Effector memory CD4-positive, alpha-beta T cell (primary cell): ENCODE data around the gene SLC9B2.

Source experiments
- DNase-seq, 3 donors: peaks; one replicate each; pipeline ENCODE4 v3.0.0-alpha.2; 2020
- H3K27ac ChIP-seq: 2 replicates; pipeline ENCODE4 v1.7.0; 2013; ENCODE audit warnings: mild to moderate bottlenecking, low read length, moderate library complexity; ENCODE audit not compliant: insufficient read depth, poor library complexity, severe bottlenecking
- H3K27me3 ChIP-seq: replicated peaks from 2 replicates; pipeline ENCODE4 v1.7.0; 2013; ENCODE audit warnings: mild to moderate bottlenecking, low read length; ENCODE audit not compliant: insufficient read depth, control insufficient read depth, poor library complexity, severe bottlenecking
- H3K36me3 ChIP-seq: 2 replicates; pipeline ENCODE4 v1.7.0; 2013; ENCODE audit warnings: mild to moderate bottlenecking, low read length, moderate library complexity; ENCODE audit not compliant: control insufficient read depth, insufficient read depth
- H3K4me1 ChIP-seq: 2 replicates; pipeline ENCODE4 v1.7.0; 2013; ENCODE audit warnings: low read length, mild to moderate bottlenecking; ENCODE audit not compliant: control insufficient read depth, insufficient read depth, poor library complexity, severe bottlenecking
- H3K4me3 ChIP-seq: 2 replicates; pipeline ENCODE4 v1.7.0; 2013; ENCODE audit warnings: low read length, low read depth, mild to moderate bottlenecking; ENCODE audit not compliant: insufficient read depth, poor library complexity, severe bottlenecking
- H3K9me3 ChIP-seq: 2 replicates; pipeline ENCODE4 v1.7.0; 2013; ENCODE audit warnings: mild to moderate bottlenecking, low read length, moderate library complexity; ENCODE audit not compliant: control insufficient read depth
- total RNA-seq, 3 donors: gene quantifications; one replicate each; lab custom pipeline; 2026; lab: John Stamatoyannopoulos, UW

Gene SLC9B2, protein sequence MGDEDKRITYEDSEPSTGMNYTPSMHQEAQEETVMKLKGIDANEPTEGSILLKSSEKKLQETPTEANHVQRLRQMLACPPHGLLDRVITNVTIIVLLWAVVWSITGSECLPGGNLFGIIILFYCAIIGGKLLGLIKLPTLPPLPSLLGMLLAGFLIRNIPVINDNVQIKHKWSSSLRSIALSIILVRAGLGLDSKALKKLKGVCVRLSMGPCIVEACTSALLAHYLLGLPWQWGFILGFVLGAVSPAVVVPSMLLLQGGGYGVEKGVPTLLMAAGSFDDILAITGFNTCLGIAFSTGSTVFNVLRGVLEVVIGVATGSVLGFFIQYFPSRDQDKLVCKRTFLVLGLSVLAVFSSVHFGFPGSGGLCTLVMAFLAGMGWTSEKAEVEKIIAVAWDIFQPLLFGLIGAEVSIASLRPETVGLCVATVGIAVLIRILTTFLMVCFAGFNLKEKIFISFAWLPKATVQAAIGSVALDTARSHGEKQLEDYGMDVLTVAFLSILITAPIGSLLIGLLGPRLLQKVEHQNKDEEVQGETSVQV
- 11.6 to 17.2 (median 15.9) reads per million in 3 donors for total RNA-seq

DNA sequence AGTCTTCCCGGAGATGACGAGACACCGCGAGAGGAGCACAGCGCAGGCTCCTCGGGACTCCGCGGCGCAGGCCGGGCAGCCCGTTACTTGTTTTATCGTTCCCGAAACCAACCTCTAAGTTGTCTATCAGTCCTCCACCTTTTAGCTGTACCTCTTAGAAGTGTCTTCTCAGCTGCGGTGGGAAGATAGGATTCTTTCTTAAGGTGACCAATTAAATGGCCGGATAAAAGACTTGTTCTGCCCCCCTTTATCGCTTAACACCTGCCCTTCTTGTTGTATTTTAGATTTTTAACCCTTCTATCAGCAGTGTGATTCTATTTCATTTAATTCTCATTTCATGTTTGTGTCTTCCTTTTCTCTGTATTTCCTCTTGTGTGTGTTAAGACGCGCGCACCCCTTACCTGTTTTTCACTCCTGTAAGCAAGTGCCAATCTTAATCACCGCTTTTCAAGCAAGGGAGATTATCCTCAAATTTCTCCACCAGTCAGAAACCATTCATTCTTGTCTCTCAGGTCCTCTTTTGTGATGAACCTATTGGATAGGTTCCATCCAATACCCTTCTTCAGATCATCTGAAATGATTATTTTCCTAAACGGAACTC, at the start of gene SLC9B2:
Gene SLC9B2 (minus strand): TSS at position 15 of the 601 bp plus-strand sequence. CDS start 9,211 bp downstream, outside the sequence.
- H3K36me3 ChIP-seq: no peaks in the 10 kb centered on the region
- no peaks in the 10 kb centered on the region for H3K9me3 ChIP-seq
- no peaks in the 10 kb centered on the region for H3K27me3 ChIP-seq
- H3K4me1 ChIP-seq: peaks cover 15% of the 10 kb centered on the region
- DNase-seq: no peak
- peak within 1 kb of the TSS; percentile 77 for H3K27ac ChIP-seq
- H3K4me3 ChIP-seq: peak within 1 kb of the TSS; percentile 71

DNA sequence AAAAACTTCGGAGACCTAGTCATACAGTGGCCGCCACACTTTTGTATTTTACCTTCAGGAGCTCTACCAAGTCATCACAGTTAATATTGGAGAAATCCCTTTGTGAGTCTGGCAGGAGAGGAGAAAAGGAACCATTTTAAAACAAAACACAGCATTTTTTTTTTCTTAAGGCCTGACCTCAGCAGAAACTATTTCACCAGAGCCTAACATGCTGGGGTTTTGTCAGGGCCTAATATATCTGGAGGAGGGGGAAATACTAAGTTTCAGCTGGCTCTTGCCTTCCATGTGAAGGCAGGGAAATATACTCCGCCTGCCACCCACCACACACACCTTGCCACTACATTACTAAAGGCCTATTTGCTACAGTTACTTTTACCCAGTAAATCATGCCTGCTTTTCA, 49.6 kb upstream of the SLC9B2 start:
- no peak for DNase-seq
- H3K4me3 ChIP-seq: no peak overlapping the region
- H3K27me3 ChIP-seq: no peaks in the 10 kb centered on the region
- no peak overlapping the region for H3K27ac ChIP-seq
- H3K36me3 ChIP-seq: no peaks in the 10 kb centered on the region
- no peaks in the 10 kb centered on the region for H3K4me1 ChIP-seq
- H3K9me3 ChIP-seq: no peaks in the 10 kb centered on the region

DNA sequence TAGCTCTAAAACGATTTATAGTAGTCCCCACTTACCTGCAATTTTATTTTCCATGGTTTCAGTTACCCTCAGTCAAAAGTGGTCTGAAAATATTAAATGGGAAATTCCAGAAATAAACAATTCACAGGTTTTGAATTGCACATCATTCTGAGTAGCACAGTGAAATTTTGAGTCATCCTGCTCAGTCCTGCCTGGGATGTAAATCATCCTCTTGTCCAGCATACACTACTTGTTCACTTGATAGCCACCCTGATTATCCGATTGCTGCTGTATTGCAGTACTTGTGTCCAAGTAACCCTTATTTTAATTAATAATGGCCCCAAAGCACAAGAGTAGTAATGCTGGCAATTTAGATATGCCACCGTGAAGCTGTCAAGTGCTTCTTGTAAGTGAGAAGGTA, 46.6 kb upstream of the SLC9B2 start:
- Histone ChIP-seq H3K36me3 (no peaks in the 10 kb centered on the region), H3K9me3 (no peaks in the 10 kb centered on the region), H3K27ac (no peak overlapping the region), H3K4me3 (no peak overlapping the region), H3K4me1 (no peaks in the 10 kb centered on the region), H3K27me3 (no peaks in the 10 kb centered on the region)
- DNase-seq: no peak

DNA sequence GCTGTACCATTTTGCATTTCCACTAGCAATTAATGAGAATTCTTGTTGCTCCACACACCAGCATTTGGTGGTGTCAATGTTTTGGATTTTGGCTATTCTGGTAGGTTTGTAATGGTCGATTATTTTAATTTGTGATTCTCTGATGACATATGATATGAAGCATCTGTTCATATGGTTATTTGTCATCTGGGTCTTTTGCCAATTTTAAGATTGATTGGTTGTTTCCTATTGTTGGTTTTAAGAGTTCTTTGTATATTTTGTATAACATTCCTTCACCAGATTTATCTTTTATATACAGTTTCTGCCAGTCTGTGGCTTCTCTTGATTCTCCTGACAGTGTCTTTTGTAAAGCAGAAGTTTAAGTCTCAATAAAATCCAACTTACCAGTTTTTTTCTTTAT, 41.6 kb upstream of the SLC9B2 start:
- H3K27ac ChIP-seq: no peak overlapping the region
- no peak overlapping the region for H3K4me3 ChIP-seq
- no peaks in the 10 kb centered on the region for H3K36me3 ChIP-seq
- H3K4me1 ChIP-seq: no peaks in the 10 kb centered on the region
- DNase-seq: no peak
- H3K9me3 ChIP-seq: no peaks in the 10 kb centered on the region
- H3K27me3 ChIP-seq: no peaks in the 10 kb centered on the region

DNA sequence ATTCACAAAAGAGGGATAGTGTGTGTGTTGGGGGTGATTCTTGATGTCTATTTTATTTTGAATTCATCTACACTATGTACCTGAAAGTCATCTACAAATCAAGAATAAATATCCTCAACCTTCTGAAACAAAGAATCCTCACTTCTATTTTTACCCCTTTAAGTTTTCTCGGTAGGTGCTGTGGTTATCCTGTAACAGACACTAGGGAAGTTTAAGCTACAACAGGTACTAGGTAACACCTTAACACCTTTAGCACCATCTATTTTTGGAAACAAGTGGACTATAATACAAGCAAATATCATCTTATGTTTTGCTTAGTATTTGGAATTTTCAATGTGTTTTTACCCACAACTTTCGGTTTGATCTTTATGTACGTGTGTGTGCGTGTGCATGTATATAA, 35.0 kb upstream of the SLC9B2 start:
- no peaks in the 10 kb centered on the region for H3K4me1 ChIP-seq
- no peak for DNase-seq
- H3K4me3 ChIP-seq: no peak overlapping the region
- no peaks in the 10 kb centered on the region for H3K9me3 ChIP-seq
- H3K27ac ChIP-seq: no peak overlapping the region
- H3K36me3 ChIP-seq: no peaks in the 10 kb centered on the region
- no peaks in the 10 kb centered on the region for H3K27me3 ChIP-seq

DNA sequence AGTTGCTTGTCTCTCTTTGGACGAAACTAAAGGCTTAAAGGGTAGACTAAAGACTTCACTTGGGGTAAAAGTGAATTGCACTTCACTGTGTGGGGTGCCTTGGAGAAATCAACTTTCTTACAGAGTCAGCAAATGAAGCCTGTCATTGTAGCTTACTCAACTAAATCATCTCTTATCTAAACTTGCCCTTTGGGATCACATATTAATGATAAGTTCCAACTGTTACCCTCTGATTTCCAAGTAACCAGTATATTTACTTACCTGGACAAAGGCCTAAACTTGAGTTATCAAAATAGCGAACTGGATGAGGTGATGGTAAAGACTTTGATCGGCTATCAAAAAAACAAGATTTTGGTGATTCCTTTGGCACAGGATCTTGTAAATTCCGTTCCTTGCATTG, 32.0 kb upstream of the SLC9B2 start:
- H3K4me3 ChIP-seq: no peak overlapping the region
- no peaks in the 10 kb centered on the region for H3K9me3 ChIP-seq
- H3K36me3 ChIP-seq: no peaks in the 10 kb centered on the region

DNA sequence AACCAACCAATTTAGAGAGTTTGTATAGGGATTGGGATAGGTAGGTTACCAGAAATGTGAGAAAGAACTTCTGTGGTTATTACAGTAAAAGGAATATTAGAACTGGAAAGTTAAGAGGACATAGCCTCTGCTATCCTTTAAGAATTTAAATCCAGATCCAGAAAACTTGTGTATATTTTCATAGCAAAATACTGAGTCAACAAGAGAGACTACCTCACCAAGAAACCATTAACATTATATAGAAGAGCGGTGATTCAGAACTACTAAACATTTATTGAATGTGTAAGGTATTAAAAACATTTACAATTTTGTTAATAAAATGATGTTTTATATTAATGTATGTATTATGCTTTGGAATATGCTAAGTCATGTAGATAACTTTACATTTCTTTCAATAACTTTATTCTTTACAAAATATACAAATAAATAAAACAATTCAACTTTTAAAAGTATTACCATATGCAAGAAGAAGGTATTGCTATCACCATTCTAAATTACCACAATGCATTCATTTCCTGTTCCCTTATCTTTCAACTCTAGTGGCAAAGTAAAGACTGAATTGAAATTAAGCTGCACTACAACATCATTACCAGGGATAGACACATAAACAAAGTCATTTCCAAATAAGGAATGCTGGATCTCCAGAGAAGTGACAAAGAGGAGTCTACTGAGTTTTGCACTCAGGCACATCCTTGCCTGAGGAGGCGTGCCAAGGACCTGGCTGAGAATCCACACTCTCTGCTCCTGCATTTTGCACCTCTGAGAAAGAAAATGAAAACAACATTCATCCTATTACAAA, 29.2 kb upstream of the SLC9B2 start:
- Histone ChIP-seq H3K27me3 (no peaks in the 10 kb centered on the region), H3K27ac (no peak overlapping the region), H3K4me3 (no peak overlapping the region), H3K9me3 (no peaks in the 10 kb centered on the region), H3K4me1 (no peaks in the 10 kb centered on the region), H3K36me3 (no peaks in the 10 kb centered on the region)
- no peak for DNase-seq

More for the DNA sequence above, 32.0 kb upstream of the SLC9B2 start:
- Histone ChIP-seq H3K27me3 (no peaks in the 10 kb centered on the region), H3K4me1 (no peaks in the 10 kb centered on the region), H3K27ac (no peak overlapping the region)
- DNase-seq: no peak

DNA sequence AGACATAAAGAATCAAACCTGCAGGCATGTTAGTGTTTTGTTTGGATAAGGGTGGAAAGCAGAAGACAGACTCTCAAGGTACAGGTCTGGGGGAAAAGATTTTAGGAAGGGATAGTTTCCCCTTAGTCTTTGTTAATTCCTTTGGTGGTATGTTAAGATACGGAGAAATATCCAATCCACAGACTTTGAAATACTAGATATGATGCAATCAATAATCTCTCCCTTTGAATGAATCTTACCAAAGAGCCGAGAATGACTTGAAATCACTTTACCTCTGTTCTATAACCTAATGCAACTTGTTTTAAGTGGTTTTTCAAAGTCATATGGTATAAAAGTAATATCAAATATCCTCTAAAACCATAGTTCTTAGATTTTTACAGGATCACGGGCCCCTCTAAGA, 28.3 kb upstream of the SLC9B2 start:
- Histone ChIP-seq H3K27me3 (no peaks in the 10 kb centered on the region), H3K27ac (no peak overlapping the region), H3K36me3 (no peaks in the 10 kb centered on the region), H3K9me3 (no peaks in the 10 kb centered on the region), H3K4me1 (no peaks in the 10 kb centered on the region), H3K4me3 (no peak overlapping the region)
- no peak for DNase-seq

DNA sequence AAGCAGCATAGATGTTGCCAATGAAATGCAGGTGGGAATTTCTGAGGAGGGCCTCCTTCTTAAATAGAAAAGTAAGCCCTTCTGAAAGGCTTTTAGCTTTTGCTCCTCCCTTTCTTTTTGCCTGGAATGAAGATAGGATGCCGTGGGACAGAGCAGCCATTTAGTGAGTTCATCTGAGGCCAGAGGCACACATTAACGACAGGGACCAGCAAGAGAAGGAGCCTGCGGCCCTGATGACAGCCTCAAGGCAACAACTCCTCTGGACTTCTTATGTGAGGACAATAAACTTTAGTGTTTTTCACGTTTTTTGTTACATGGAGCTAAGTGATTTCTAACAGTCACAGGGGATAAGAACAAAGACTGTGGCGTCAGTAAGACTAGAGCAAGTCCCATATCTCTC, 24.1 kb upstream of the SLC9B2 start:
- no peak overlapping the region for H3K27ac ChIP-seq
- no peaks in the 10 kb centered on the region for H3K4me1 ChIP-seq
- no peak overlapping the region for H3K4me3 ChIP-seq
- DNase-seq: no peak
- no peaks in the 10 kb centered on the region for H3K36me3 ChIP-seq
- no peaks in the 10 kb centered on the region for H3K9me3 ChIP-seq
- H3K27me3 ChIP-seq: no peaks in the 10 kb centered on the region
